ENCODE results near the gene LENG1. TPM values are rescaled to one million over a fixed set of nuclear protein-coding genes. Genes with fewer than 3 reads are reported as not detected.
"Not testable (repeated sequence)": the region's sequence is repeated elsewhere in the genome, so short reads cannot be mapped to it uniquely, and the experiment has no call there.

The LENG1 gene
- total RNA-seq, 2 experiments from 2014 or later = 10.2 to 12.8 TPM

DNA sequence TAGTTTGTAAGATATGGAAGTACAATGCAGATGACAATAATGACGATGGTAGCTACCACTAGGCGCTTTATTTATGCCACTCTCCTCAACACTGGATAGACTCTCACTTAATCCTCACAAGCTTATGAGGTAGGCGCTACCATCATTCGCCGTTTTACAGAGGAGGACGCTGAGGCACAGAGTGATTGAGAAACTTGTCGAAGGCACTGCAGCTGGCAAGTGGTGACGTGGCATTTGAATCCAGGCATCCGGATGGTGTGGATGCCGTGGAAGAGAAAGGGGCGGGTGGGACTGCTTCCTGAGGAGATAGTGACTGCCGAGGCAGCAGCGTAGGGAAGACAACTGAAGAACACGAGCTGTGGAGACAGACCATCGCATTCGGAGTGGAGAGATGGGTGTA, 39.9 kb upstream of the LENG1 start:
- DNase-seq (no peak), ATAC-seq (ENCODE audit: low read depth) (no peak)
- peaks cover 29% of the 10 kb centered on the region for H3K4me1 Mint-ChIP-seq
- H3K27ac Mint-ChIP-seq = peak overlapping the region; percentile 54
- no peaks in the 10 kb centered on the region for H3K9me3 Mint-ChIP-seq
- peaks cover 23% of the 10 kb centered on the region for H3K36me3 Mint-ChIP-seq
- peak overlapping the region; percentile 100 for H3K4me3 Mint-ChIP-seq
- no peaks in the 10 kb centered on the region for H3K27me3 Mint-ChIP-seq
- POLR2A ChIA-PET = interaction anchor here (5.7 kb wide), 1 partner anchor 10 kb away, joined by 106 read pairs; the partner anchor contains the start of genes MBOAT7 and TSEN34

DNA sequence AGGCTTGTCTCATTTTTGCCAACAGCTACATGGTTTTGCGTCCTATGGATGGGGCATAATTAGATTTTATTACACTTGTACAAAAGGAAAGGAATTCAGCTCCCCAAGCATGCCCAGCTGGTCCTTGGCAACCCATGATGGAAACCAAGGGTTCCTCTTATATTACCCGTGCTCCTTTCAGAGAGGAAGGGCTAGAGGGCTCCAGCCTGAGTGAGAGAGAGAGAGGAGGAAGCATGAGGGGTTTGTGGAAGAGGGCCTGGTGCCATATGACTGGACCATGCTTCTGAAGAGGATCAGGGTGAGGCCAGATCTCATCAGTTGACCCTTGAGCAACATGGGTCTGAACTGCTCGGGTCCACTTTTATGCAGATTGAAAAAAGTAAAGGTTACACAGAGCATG, 37.6 kb upstream of the LENG1 start:
- Mint-ChIP-seq H3K9me3 (no peaks in the 10 kb centered on the region), H3K27ac (no peak overlapping the region), H3K27me3 (no peaks in the 10 kb centered on the region), H3K4me3 (no peak overlapping the region), H3K4me1 (peaks cover 17% of the 10 kb centered on the region), H3K36me3 (peaks cover 18% of the 10 kb centered on the region)
- DNase-seq (no peak), ATAC-seq (ENCODE audit: low read depth) (no peak)
- POLR2A ChIA-PET = no interaction called here

DNA sequence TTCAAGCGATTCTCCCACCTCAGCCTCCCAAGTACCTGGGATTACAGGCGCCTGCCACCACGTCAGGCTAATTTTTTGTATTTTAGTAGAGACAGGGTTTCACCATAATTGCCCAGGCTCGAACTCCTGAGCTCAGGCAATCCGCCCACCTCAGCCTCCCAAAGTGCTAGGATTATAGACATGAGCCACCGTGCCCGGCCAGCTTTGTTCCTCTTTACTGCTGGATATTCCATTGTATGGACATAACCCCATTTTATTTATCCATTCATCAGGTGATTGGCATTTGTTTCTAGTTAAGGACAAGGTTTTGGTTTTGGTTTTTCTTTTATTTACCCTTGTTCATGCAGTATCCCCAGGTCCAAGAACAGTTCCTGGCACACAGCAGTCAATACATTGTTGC, 37.0 kb upstream of the LENG1 start:
- Mint-ChIP-seq H3K4me3 (no peak overlapping the region), H3K4me1 (peaks cover 17% of the 10 kb centered on the region), H3K27ac (no peak overlapping the region), H3K36me3 (peaks cover 13% of the 10 kb centered on the region), H3K27me3 (no peaks in the 10 kb centered on the region), H3K9me3 (no peaks in the 10 kb centered on the region)
- ATAC-seq (ENCODE audit: low read depth) (no peak), DNase-seq (no peak)
- POLR2A ChIA-PET = no interaction called here

- peaks cover 14% of the 10 kb centered on the region for H3K4me1 Mint-ChIP-seq
- DNase-seq; POLR2A ChIA-PET; H3K27me3 Mint-ChIP-seq; ATAC-seq (ENCODE audit: low read depth); H3K9me3 Mint-ChIP-seq; H3K36me3 Mint-ChIP-seq; H3K27ac Mint-ChIP-seq; H3K4me3 Mint-ChIP-seq: not testable (repeated sequence)
These were observed 34.9 kb upstream of the LENG1 start for GRCh38 chr19:54194463-54194862.

DNA sequence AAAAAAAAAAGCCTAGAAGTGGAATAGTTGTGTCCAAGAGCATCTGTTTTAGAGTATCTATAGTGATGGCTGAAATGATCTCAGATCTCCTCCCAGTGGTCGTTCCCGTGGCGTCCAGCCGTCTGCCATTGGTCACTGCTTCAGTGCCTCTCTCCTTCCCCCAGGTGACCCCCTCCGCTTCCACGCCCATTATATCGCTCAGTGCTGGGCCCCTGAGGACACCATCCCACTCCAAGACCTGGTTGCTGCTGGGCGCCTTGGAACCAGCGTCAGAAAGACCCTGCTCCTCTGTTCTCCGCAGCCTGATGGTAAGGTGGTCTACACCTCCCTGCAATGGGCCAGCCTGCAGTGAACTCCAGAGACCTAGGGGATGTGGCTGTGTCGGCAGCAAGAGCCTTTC, 33.5 kb upstream of the LENG1 start:
- Mint-ChIP-seq H3K4me1 (peaks cover 14% of the 10 kb centered on the region), H3K4me3 (peak overlapping the region; percentile 18), H3K27ac (no peak overlapping the region), H3K36me3 (peaks cover 9% of the 10 kb centered on the region), H3K9me3 (no peaks in the 10 kb centered on the region), H3K27me3 (no peaks in the 10 kb centered on the region)
- DNase-seq = no peak
- no peak for ATAC-seq (ENCODE audit: low read depth)
- POLR2A ChIA-PET = interaction anchor here (1.8 to 6.7 kb wide), 4 partner anchors 7 to 78 kb away, joined by 7 to 106 read pairs (median 13); partner anchors contain the start of genes PRPF31, RPS9 and TFPT

DNA sequence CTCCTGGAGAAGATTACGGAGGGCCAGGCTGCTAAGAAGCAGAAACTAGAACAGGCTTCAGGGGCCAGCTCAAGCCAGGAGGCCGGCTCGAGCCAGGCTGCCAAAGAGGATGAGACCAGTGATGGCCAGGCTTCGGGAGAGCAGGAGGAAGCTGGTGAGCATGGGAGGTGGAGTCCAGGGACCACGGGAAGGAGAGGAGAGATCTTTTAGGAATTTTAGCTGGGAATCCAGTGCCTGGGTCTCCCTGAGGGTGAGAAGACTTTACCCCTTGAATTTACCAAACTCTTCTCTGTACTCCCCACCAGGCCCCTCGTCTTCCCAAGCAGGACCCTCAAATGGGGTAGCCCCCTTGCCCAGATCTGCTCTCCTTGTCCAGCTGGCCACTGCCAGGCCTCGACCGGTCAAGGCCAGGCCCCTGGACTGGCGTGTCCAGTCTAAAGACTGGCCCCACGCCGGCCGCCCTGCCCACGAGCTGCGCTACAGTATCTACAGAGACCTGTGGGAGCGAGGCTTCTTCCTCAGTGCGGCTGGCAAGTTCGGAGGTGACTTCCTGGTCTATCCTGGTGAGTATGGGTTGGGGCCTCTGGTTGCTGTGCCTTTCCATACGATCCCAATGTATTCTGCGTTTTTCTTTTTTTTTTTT, 32.4 kb upstream of the LENG1 start:
- H3K4me3 Mint-ChIP-seq = peak overlapping the region; percentile 93
- POLR2A ChIA-PET = interaction anchor here (1.0 to 6.7 kb wide), 6 partner anchors 8 to 1089 kb away, joined by 3 to 106 read pairs (median 10); partner anchors contain the start of genes LENG1, PRPF31, RPS9 and TFPT
- peaks cover 9% of the 10 kb centered on the region for H3K36me3 Mint-ChIP-seq
- DNase-seq (no peak), ATAC-seq (ENCODE audit: low read depth) (no peak)
- no peaks in the 10 kb centered on the region for H3K27me3 Mint-ChIP-seq
- H3K9me3 Mint-ChIP-seq = no peaks in the 10 kb centered on the region
- H3K27ac Mint-ChIP-seq = peak overlapping the region; percentile 81
- H3K4me1 Mint-ChIP-seq = peaks cover 22% of the 10 kb centered on the region

GRCh38 chr19:54191011-54191810, 31.7 kb upstream of the LENG1 start, which contains the start of gene TSEN34:
Gene TSEN34, plus strand, starts transcription at chr19:54191308. Its CDS starts 57 bp downstream, at chr19:54191365.
- POLR2A ChIA-PET = interaction anchor here (0.7 to 6.7 kb wide), 9 partner anchors 9 to 1089 kb away, joined by 3 to 106 read pairs (median 7); partner anchors contain the start of genes CNOT3, LENG1, PRPF31 and RPS9
- H3K4me3 Mint-ChIP-seq = peak within 1 kb of the TSS; percentile 93
- H3K9me3 Mint-ChIP-seq = no peaks in the 10 kb centered on the region
- DNase-seq = peak; percentile 97
- H3K36me3 Mint-ChIP-seq = peaks cover 12% of the 10 kb centered on the region
- H3K27me3 Mint-ChIP-seq = no peaks in the 10 kb centered on the region
- peak; percentile 15 for ATAC-seq (ENCODE audit: low read depth)
- H3K27ac Mint-ChIP-seq = peak within 1 kb of the TSS; percentile 97
- H3K4me1 Mint-ChIP-seq = peaks cover 22% of the 10 kb centered on the region

GRCh38 chr19:54190503-54191010, 31.0 kb upstream of the LENG1 start:
- Mint-ChIP-seq H3K36me3 (peaks cover 13% of the 10 kb centered on the region), H3K4me1 (peaks cover 22% of the 10 kb centered on the region), H3K27ac (peak overlapping the region; percentile 97), H3K4me3 (peak overlapping the region; percentile 93), H3K27me3 (no peaks in the 10 kb centered on the region), H3K9me3 (no peaks in the 10 kb centered on the region)
- DNase-seq (peak; percentile 100), ATAC-seq (ENCODE audit: low read depth) (peak; percentile 58)
- POLR2A ChIA-PET = interaction anchor here (0.6 to 6.7 kb wide), 8 partner anchors 10 to 1090 kb away, joined by 3 to 106 read pairs (median 4); partner anchors contain the start of genes CNOT3, LENG1, PRPF31 and RPS9

DNA sequence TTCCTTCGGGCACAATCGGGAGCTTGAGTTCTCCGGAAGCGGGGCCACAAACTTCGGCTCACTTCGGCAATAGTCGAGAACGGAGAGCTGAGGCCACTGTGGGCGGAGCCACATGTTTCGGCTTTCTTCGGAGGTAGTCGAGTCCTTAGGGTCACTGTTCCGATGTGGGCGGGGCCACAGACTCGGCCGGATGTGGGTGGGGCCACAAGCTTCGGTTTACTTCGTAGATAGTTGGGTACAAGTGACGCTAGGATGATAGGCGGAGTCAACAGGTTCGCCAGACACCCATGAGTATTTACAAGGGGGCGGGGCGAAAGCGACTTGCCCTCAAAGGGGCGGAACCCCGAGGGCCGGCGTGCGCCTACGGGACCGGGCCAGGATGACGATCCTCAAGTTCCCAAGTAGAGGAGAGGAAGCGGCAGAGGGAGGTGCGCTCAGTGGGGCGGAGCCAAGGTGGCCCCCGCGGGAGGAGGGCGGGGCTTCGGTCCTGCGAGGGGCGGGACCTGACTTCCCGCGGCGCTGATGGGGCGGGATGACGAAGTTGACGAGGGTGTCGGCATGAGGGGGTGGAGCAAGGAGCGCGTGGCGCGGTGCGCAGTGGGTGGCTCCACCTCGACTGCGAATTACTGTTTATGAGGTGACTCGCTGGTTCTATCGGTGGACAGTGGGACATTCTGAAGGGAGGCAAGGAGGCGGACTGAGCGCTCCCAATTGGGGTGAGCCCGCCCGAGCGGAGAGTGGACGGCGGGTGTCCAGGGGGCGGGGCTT, 30.4 kb upstream of the LENG1 start:
- Mint-ChIP-seq H3K27me3 (no peaks in the 10 kb centered on the region), H3K9me3 (no peaks in the 10 kb centered on the region), H3K4me1 (peaks cover 22% of the 10 kb centered on the region), H3K36me3 (peaks cover 10% of the 10 kb centered on the region), H3K4me3 (peak overlapping the region; percentile 93), H3K27ac (peak overlapping the region; percentile 97)
- peak; percentile 100 for DNase-seq
- peak; percentile 64 for ATAC-seq (ENCODE audit: low read depth)
- POLR2A ChIA-PET = interaction anchor here (0.6 to 6.7 kb wide), 21 partner anchors 10 to 1465 kb away, joined by 3 to 106 read pairs (median 5); partner anchors contain the start of genes CNOT3, LENG1, LENG8 and PRPF31

DNA sequence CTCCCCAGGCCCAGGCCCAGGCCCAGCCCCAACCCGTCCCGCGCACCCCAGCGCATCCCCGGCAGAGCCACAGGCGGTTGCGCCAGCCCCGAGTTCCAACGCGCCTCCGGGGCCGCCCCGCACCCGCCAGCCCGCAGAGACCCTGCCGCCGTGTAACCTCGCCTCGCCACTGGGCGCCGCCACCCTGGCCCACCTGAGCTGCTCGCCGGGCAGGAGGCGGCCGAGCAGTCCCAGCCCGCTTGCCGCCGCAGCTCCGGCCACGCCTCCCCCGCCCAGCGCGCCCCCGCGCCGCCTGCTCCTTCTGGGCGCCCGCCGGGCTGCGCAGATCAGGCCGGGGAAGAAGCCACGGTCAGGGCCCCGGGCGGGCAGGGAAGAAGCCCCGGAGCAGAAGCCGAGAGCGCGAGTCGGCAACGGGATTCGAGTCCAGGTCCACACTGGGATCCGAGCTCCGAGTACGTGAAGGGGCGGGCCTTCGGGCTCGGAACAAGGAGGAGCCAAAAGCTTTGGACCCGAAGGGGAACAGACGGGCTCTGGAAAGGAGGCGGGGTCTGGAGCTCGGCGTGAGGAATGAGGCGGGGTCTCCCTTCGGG, 29.7 kb upstream of the LENG1 start, which contains the start of gene MBOAT7:
TSS of gene MBOAT7 (minus strand) at position 436 of the 590 bp plus-strand sequence. CDS start 1,072 bp downstream, outside the sequence.
- Mint-ChIP-seq H3K9me3 (no peaks in the 10 kb centered on the region), H3K36me3 (peaks cover 10% of the 10 kb centered on the region), H3K27me3 (no peaks in the 10 kb centered on the region), H3K27ac (peak within 1 kb of the TSS; percentile 97), H3K4me3 (peak within 1 kb of the TSS; percentile 93), H3K4me1 (peaks cover 22% of the 10 kb centered on the region)
- ATAC-seq (ENCODE audit: low read depth) (peak; percentile 5), DNase-seq (no peak)
- POLR2A ChIA-PET = interaction anchor here (0.6 to 6.7 kb wide), 17 partner anchors 11 to 1465 kb away, joined by 3 to 106 read pairs (median 5); partner anchors contain the start of genes CNOT3, LENG1, LENG8 and RPS9

DNA sequence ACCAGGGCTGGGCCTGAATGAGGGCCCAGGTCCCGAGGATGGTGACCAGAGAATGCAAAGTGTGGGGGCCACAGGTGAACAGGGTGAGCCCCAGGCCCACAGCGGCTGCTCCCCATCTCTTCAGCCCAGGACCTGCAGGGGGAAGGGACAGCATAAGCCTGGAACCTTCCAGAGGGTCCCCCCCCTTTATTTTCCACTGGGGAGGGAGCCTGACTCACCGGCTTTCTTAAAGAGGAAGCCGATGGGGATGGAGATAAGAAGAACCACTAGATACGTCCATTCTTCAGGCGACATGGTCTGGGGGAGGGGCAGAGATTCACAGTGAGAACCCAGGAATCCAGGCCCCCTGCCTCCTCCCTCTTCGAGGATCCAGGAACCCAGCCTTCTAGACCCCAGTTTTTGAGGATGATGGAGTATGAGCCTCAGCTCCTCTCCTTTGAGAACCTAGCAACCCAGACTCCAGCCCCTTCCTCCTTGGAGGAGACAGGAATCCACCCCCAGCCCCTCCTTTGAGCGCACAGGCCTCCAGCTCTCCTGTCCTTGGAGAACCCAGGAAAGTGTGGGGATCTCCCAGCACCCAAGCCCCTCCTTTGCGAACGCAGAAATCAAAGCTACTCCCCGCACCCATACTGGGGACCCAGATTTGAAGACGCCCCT, 28.8 kb upstream of the LENG1 start:
- Mint-ChIP-seq H3K9me3 (no peaks in the 10 kb centered on the region), H3K27me3 (no peaks in the 10 kb centered on the region), H3K27ac (peak overlapping the region; percentile 81), H3K4me3 (peak overlapping the region; percentile 93), H3K36me3 (peaks cover 11% of the 10 kb centered on the region), H3K4me1 (peaks cover 25% of the 10 kb centered on the region)
- ATAC-seq (ENCODE audit: low read depth) (no peak), DNase-seq (no peak)
- POLR2A ChIA-PET = interaction anchor here (0.8 to 6.7 kb wide), 10 partner anchors 12 to 260 kb away, joined by 3 to 106 read pairs (median 6); partner anchors contain the start of genes LENG1, LENG8, RPS9 and TFPT
